Measurements from ENCODE around the gene FOXI1.

The FOXI1 gene

DNA sequence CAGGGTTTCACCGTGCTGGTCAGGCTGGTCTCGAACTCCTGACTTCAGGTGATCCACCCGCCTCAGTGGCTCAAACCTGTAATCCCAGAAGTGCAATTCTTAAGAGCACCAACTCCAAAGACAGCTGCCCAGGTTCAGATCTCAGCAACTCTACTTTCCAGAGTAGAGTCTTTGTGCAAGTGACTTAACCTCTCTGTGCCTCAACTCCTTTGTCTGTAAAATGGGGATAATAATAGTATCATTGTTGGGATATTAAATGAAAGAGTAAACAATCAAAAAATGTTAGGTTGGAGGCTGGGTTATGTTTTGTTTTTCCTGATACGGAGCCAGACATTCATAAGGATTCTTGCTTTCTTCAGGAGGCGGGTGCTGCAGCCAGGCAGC is 45.0 kb downstream of the FOXI1 start:
- DNase-seq (ENCODE audit: low spot score), result peak; percentile 34

DNA sequence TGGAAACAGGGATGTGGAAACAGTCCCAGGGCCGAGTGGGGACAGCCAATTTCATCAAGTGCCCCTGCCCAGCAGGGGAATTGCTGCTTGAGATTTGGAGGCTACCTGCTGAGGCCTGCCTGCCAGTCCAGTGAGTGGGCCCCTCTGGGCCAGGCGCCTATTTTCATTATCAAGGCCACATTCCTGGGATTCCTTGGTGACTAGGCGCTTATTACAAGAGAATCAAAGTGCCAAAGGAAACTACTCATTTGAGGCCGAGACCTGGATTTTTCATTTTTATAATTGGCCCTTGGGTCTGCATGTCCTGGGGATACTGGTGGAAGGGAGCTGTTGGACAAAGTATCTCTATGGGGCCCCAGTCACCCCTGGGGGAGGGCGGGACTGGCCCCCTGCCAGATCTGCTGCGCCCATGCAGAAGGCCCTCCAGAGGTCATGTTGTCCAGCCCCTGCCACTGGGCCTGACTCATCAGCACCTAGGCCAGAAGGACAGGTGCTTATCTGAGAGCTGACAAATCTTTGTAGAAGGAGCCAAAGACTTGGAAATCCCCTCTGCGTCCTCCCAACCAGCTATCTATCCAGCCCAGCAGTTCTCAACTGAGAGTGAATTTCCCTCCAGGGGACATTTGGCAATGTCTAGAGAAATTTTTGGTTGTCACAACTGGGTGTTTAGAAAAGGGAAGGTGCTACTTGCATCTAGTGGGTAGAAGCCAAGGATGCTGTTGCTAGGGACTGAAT is 45.6 kb downstream of the FOXI1 start:
- no peak for DNase-seq (ENCODE audit: low spot score)

DNA sequence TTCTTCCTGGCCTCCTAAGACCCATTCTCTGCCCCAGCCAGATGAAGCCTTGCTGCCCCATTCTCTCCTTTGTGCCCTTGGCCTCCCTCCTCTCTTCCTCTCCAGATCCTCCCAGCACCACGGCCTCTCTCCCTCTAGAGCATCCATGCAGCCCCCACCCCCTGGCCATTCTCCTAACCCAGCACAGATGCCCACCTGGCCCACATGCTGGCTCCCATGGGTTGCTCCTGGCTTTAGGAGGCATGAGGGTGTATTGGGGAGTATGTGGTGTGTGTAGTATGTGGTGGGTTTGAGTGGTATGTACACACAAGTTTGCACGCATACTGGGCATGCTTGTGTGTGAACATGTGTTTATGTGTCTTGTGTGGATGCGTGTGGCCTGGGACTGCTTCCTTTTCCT is 47.1 kb downstream of the FOXI1 start:
- peak; percentile 53 for DNase-seq (ENCODE audit: low spot score)

DNA sequence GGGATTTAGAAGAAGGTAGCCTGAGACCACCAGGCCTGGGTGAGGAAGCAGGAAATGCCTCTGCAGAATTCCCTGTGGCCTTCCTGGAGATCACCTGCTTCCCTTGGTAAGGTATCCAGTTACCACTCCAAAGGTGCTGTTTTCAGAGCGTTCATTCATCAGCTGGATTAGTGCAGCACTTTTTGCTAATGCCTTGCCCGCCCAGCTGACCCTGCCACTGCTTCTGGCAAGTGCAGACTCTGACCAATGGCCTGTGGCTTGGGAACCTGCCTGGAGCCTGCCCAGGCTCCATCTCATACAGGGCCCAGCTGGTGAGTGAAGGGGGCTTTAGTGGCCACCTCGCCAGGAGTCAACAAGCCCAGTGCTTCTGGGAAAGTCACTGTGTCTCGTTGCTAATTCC is 48.6 kb downstream of the FOXI1 start:
- DNase-seq (ENCODE audit: low spot score), result peak; percentile 26

DNA sequence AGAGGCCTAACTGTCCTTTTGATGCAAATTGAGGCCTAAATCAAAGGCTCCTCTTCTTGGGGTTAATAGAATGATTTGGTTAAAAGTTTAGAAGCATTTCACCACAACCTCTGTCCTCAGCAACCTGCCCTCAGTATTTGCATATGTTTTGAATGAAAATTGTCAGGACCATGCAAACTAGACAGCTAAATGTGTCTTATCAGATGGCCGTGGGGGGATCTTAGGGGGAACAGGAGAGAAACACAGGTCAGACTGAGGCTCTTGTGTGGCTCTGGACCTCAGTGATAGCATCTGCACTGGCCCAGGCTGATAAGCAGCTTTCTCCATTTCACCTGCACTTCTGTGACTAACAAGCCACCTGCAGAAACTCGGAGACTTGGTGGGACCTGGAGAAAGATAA is 49.0 kb downstream of the FOXI1 start:
- peak; percentile 1 for DNase-seq (ENCODE audit: low spot score)

DNA sequence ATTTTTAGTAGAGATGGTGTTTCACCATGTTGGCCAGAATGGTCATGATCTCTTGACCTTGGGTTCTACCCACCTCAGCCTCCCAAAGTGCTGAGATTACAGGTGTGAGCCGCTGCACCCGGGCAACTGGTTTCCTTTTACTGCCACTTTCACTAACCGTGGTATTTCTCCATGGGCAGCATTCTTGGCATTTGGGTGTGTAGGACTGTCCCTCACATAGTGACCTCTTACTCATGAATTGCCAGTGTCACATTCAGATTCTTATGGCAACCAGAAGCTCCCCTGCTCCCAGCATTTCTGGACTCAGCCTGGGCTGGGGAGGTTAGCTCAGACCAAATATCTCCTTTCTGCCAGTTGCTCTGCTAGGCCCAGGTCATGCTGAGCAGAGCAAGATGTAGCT is 50.1 kb downstream of the FOXI1 start:
- no peak for DNase-seq (ENCODE audit: low spot score)

DNA sequence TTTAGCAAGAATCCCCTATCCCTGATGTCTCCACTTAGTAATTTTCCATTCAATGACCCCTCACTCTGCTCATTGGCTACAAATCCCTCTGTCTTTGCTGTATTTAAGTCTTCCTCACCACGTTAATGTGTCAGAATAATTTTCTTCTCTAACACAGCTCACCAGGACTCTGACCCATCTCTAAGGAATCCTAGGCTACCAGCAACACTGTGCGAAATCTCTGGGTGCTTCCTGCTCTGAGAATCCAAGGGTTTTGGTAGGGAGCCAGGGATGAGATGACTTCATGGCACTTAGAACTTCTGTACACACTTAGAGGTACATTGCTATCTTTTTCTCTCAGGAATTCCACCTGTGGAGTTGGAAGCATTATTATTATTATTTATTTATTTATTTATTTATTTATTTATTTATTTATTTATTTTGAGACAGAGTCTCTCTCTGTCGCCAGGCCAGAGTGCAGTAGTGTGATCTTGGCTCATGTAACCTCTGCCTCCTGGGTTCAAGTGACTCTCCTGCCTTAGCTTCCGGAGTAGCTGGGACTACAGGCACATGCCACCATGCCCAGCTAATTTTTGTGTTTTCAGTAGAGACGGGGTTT is 53.5 kb downstream of the FOXI1 start:
- DNase-seq (ENCODE audit: low spot score), result no peak

Data from left forelimb (tissue), 1 donor.